ENCODE measurements around the gene EMC9. TPM values are rescaled to one million over a fixed set of nuclear protein-coding genes. Genes with fewer than 3 reads are reported as not detected.

Gene EMC9
- polyA plus RNA-seq, 1 donor (not counting 4 experiments of a cell fraction or from before 2014, with no cell fraction given): 11.0 TPM

DNA sequence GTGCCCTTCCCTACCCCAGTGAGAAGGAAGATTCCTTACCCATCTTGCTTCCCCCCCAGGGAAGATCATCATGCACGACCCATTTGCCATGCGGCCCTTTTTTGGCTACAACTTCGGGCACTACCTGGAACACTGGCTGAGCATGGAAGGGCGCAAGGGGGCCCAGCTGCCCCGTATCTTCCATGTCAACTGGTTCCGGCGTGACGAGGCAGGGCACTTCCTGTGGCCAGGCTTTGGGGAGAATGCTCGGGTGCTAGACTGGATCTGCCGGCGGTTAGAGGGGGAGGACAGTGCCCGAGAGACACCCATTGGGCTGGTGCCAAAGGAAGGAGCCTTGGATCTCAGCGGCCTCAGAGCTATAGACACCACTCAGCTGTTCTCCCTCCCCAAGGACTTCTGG is 37.9 kb downstream of the EMC9 start:
- Histone ChIP-seq H4K20me1 (ENCODE audit: control insufficient read depth, extremely low read depth, insufficient read depth, low read length) (no peaks in the 10 kb centered on the region), H3K9me3 (ENCODE audit: control insufficient read depth, low read depth, low read length) (no peaks in the 10 kb centered on the region), H3K4me2 (ENCODE audit: control insufficient read depth, extremely low read depth, insufficient read depth, low read depth, low read length) (no peak overlapping the region), H3K27me3 (ENCODE audit: control insufficient read depth, extremely low read depth, insufficient read depth, low read length) (no peaks in the 10 kb centered on the region), H3K79me2 (ENCODE audit: control insufficient read depth, insufficient read depth, low read length) (no peaks in the 10 kb centered on the region), H2AFZ (ENCODE audit: control insufficient read depth, low read length) (no peak overlapping the region), H3K4me3 (ENCODE audit: control insufficient read depth in 2 of 3, extremely low read depth in 1 of 3, insufficient read depth in 2 of 3, low read depth in 1 of 3, low read length in 3 of 3) (no peak overlapping the region), H3K9me1 (ENCODE audit: control insufficient read depth, extremely low read depth, insufficient read depth, low read length) (no peaks in the 10 kb centered on the region), H3K9ac (ENCODE audit: control insufficient read depth, extremely low read depth, insufficient read depth, low read length) (no peak overlapping the region), H3K4me1 (ENCODE audit: control insufficient read depth, extremely low read depth, insufficient read depth, low read length) (peaks cover 5% of the 10 kb centered on the region), H3K27ac (ENCODE audit: control insufficient read depth, insufficient read depth, low read length) (no peak overlapping the region), H3K36me3 (ENCODE audit: control insufficient read depth in 2 of 2, extremely low read depth in 1 of 2, insufficient read depth in 2 of 2, low read length in 2 of 2) (peaks cover 7 to 19% of the 10 kb centered on the region in 2 experiments)
- DNase-seq (ENCODE audit: low read depth, low spot score): no peak
- TF ChIP-seq, protein P1, sequence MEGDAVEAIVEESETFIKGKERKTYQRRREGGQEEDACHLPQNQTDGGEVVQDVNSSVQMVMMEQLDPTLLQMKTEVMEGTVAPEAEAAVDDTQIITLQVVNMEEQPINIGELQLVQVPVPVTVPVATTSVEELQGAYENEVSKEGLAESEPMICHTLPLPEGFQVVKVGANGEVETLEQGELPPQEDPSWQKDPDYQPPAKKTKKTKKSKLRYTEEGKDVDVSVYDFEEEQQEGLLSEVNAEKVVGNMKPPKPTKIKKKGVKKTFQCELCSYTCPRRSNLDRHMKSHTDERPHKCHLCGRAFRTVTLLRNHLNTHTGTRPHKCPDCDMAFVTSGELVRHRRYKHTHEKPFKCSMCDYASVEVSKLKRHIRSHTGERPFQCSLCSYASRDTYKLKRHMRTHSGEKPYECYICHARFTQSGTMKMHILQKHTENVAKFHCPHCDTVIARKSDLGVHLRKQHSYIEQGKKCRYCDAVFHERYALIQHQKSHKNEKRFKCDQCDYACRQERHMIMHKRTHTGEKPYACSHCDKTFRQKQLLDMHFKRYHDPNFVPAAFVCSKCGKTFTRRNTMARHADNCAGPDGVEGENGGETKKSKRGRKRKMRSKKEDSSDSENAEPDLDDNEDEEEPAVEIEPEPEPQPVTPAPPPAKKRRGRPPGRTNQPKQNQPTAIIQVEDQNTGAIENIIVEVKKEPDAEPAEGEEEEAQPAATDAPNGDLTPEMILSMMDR (optimal IDR thresholded peaks at IDR 0.05 in 1 of 3, IDR thresholded peaks at IDR 0.05 in 1 of 3, conservative IDR thresholded peaks at IDR 0.05 in 1 of 3; ENCODE audit: extremely low read depth in 1 of 3, insufficient read depth in 2 of 3, low read length in 3 of 3): no peak
- TF ChIP-seq EZH2 (IDR thresholded peaks at IDR 0.05; ENCODE audit: low read length): no peak
- dilution Hi-C loops (cut with MboI; ENCODE audit: extremely low pct_ligation_motif_present, low sequenced_read_pairs): no loop called here
- no peak for FAIRE-seq

DNA sequence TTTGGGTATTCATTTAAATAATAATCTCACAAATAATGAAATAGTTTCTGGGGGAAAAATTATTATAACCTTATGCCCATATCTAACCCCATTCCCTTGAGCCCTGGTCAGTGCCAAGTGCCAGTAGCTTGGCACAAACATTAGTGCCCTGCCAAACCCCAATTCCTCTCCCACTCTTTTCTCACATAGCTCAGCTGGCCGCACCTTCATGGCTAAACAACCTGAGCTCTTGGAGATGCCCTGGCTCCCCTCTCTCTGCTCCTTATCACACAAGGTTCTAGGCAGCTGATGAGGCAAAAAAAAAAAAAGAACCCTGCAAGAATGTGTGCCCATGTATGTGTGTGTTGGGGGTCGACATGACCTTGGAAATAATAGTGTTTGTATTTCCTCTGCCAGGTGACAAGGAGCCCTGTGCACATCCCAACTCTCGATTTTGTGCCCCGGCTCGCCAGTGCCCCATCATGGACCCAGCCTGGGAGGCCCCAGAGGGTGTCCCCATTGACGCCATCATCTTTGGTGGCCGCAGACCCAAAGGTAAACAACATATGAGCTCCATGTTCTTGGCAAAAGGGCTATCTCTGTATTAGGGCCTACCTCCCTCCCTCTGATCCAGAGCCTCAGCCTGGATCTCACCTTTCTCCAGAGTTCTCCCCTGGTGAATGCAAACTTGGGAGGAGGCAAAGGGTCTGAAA is 38.9 kb downstream of the EMC9 start:
- peaks cover 7 to 19% of the 10 kb centered on the region in 2 experiments for H3K36me3 ChIP-seq (ENCODE audit: control insufficient read depth in 2 of 2, extremely low read depth in 1 of 2, insufficient read depth in 2 of 2, low read length in 2 of 2)
- H3K4me3 ChIP-seq (ENCODE audit: control insufficient read depth in 2 of 3, extremely low read depth in 1 of 3, insufficient read depth in 2 of 3, low read depth in 1 of 3, low read length in 3 of 3): no peak overlapping the region
- peaks cover 4% of the 10 kb centered on the region for H3K4me1 ChIP-seq (ENCODE audit: control insufficient read depth, extremely low read depth, insufficient read depth, low read length)
- TF ChIP-seq, protein P1 (optimal IDR thresholded peaks at IDR 0.05 in 1 of 3, IDR thresholded peaks at IDR 0.05 in 1 of 3, conservative IDR thresholded peaks at IDR 0.05 in 1 of 3; ENCODE audit: extremely low read depth in 1 of 3, insufficient read depth in 2 of 3, low read length in 3 of 3): no peak
- TF ChIP-seq EZH2 (IDR thresholded peaks at IDR 0.05; ENCODE audit: low read length): no peak
- no peak overlapping the region for H3K4me2 ChIP-seq (ENCODE audit: control insufficient read depth, extremely low read depth, insufficient read depth, low read depth, low read length)
- no peaks in the 10 kb centered on the region for H3K79me2 ChIP-seq (ENCODE audit: control insufficient read depth, insufficient read depth, low read length)
- H3K9me1 ChIP-seq (ENCODE audit: control insufficient read depth, extremely low read depth, insufficient read depth, low read length): no peaks in the 10 kb centered on the region
- no peak for FAIRE-seq
- H4K20me1 ChIP-seq (ENCODE audit: control insufficient read depth, extremely low read depth, insufficient read depth, low read length): no peaks in the 10 kb centered on the region
- DNase-seq (ENCODE audit: low read depth, low spot score): no peak
- dilution Hi-C loops (cut with MboI; ENCODE audit: extremely low pct_ligation_motif_present, low sequenced_read_pairs): no loop called here
- no peaks in the 10 kb centered on the region for H3K27me3 ChIP-seq (ENCODE audit: control insufficient read depth, extremely low read depth, insufficient read depth, low read length)
- no peak overlapping the region for H2AFZ ChIP-seq (ENCODE audit: control insufficient read depth, low read length)
- H3K9ac ChIP-seq (ENCODE audit: control insufficient read depth, extremely low read depth, insufficient read depth, low read length): no peak overlapping the region
- H3K9me3 ChIP-seq (ENCODE audit: control insufficient read depth, low read depth, low read length): no peaks in the 10 kb centered on the region
- no peak overlapping the region for H3K27ac ChIP-seq (ENCODE audit: control insufficient read depth, insufficient read depth, low read length)
